Caco-2 (cell line): ENCODE measurements around the gene GPRIN3. TPM values are rescaled to one million over a fixed set of nuclear protein-coding genes. Genes with fewer than 3 reads are reported as not detected.

ENCODE experiments used
- BruUV-seq: library from RNA; stranded (reverse); fragments of 400-500 nt; replicated peaks from 2 replicates; lab custom pipeline; 2021; lab: Mats Ljungman, UMichigan
- CTCF ChIA-PET: fragments of 300-600 bp; sonication (Branson Sonifier 250); formaldehyde crosslinking; loops from one replicate; lab custom pipeline; 2022; ENCODE audit warnings: antibody characterized with exemption; lab: Charles Lee
- POLR2A ChIA-PET: fragments of 300-600 bp; sonication (Branson Sonifier 250); formaldehyde crosslinking; loops from one replicate; lab custom pipeline; 2022; ENCODE audit warnings: antibody characterized with exemption; lab: Charles Lee
- DNase-seq, 2 experiments: peaks; one replicate each; pipeline versions ENCODE4 v3.0.0 to v3.0.0-alpha.2; 2020 to 2022
- H3K27me3 ChIP-seq: replicated peaks from 2 replicates; pipeline ENCODE4 v1.6.0; 2011; ENCODE audit warnings: low read length; ENCODE audit not compliant: control insufficient read depth, insufficient read depth
- H3K36me3 ChIP-seq: 2 replicates; pipeline ENCODE4 v1.5.1; 2011; ENCODE audit warnings: low read length; ENCODE audit not compliant: control insufficient read depth, insufficient read depth
- H3K4me1 ChIP-seq: fragments of 250-450 bp; sonication (Bioruptor Pico); 2 replicates; pipeline ENCODE4 v1.5.1; 2020; ENCODE audit warnings: mild to moderate bottlenecking
- H3K4me3 ChIP-seq: 2 replicates; pipeline ENCODE4 v1.5.1; 2011; ENCODE audit warnings: low read depth, mild to moderate bottlenecking, control low read depth, low read length
- H3K9me3 ChIP-seq: fragments of 250-450 bp; sonication (Bioruptor Pico); 2 replicates; pipeline ENCODE4 v1.5.1; 2020; ENCODE audit warnings: mild to moderate bottlenecking, moderate library complexity
- H3K27ac Mint-ChIP-seq: one replicate; pipeline ENCODE4 v1.8.0; 2022; ENCODE audit warnings: mixed read lengths; ENCODE audit not compliant: unreplicated experiment
- H3K27me3 Mint-ChIP-seq: one replicate; pipeline ENCODE4 v1.8.0; 2022; ENCODE audit warnings: mixed read lengths; ENCODE audit not compliant: insufficient read depth, unreplicated experiment
- H3K36me3 Mint-ChIP-seq: one replicate; pipeline ENCODE4 v1.8.0; 2022; ENCODE audit warnings: mild to moderate bottlenecking, mixed read lengths; ENCODE audit not compliant: insufficient read depth, unreplicated experiment
- H3K4me1 Mint-ChIP-seq: one replicate; pipeline ENCODE4 v1.8.0; 2022; ENCODE audit warnings: low read depth, mixed read lengths; ENCODE audit not compliant: unreplicated experiment
- H3K4me3 Mint-ChIP-seq: one replicate; pipeline ENCODE4 v1.8.0; 2022; ENCODE audit warnings: mild to moderate bottlenecking, moderate library complexity, mixed read lengths; ENCODE audit not compliant: unreplicated experiment
- H3K9me3 Mint-ChIP-seq: one replicate; pipeline ENCODE4 v1.8.0; 2022; ENCODE audit warnings: mixed read lengths; ENCODE audit not compliant: unreplicated experiment
- CTCF ChIP-seq, 2 experiments: fragments of 200-600 bp in 1 of 2; IDR thresholded peaks; 1 replicate in 1 of 2; 2 replicates in 1 of 2; pipeline versions ENCODE4 v1.5.1 to v1.8.0; 2011 to 2022; ENCODE audit warnings: antibody characterized with exemption in 1 of 2, control low read depth in 1 of 2, inconsistent platforms in 1 of 2, low read depth in 1 of 2, low read length in 1 of 2, mild to moderate bottlenecking in 1 of 2, moderate library complexity in 1 of 2; ENCODE audit not compliant: insufficient read depth in 1 of 2, severe bottlenecking in 1 of 2, unreplicated experiment in 1 of 2
- intact Hi-C: fragments of 100-400 bp; cut with micrococcal nuclease; formaldehyde crosslinking; loops from one replicate; pipeline ENCODE4 v1.10.0; 2022; ENCODE audit not compliant: unreplicated experiment
- total RNA-seq: library from RNA; stranded (reverse); gene quantifications from 2 replicates; pipeline ENCODE4 v1.2.3, GENCODE V29; 2022

GPRIN3 gene
- total RNA-seq, 1 experiment from 2014 or later = 0.02 TPM

DNA sequence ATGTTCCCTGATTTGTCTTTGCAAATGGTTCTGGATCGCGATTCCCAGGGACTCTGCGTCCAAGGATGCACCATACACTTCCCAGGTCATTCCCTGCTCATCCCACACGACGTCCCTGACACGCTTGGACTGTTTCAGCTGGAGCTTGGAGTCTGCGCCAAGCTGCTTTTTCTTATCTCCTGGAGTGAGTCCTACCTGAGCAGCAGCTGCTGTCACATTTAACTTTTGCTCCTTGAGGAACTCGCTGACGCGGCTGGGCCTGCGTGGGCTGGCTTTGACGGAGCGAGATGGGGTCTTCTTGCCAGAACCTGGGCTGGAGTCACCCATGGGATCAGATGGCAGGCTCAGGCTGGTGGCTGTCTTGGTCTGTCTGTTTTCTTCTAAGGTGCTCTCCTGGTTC is 59.6 kb downstream of the GPRIN3 start:
- no peaks in the 10 kb centered on the region for H3K27me3 ChIP-seq
- CTCF ChIA-PET = no interaction called here
- DNase-seq = no peak
- H3K4me3 Mint-ChIP-seq = no peak overlapping the region
- no peak overlapping the region for H3K27ac Mint-ChIP-seq
- intact Hi-C loops = no loop called here
- peaks cover 3% of the 10 kb centered on the region for H3K27me3 Mint-ChIP-seq
- POLR2A ChIA-PET = no interaction called here
- H3K9me3 ChIP-seq = no peaks in the 10 kb centered on the region
- no peak for TF ChIP-seq CTCF (IDR thresholded peaks at IDR 0.05; ENCODE audit: insufficient read depth in 1 of 2, low read depth in 1 of 2, low read length in 1 of 2, severe bottlenecking in 1 of 2, unreplicated experiment in 1 of 2)
- no peaks in the 10 kb centered on the region for H3K36me3 ChIP-seq
- H3K4me1 Mint-ChIP-seq = no peaks in the 10 kb centered on the region
- no peaks in the 10 kb centered on the region for H3K36me3 Mint-ChIP-seq
- H3K9me3 Mint-ChIP-seq = no peaks in the 10 kb centered on the region
- H3K4me1 ChIP-seq = no peaks in the 10 kb centered on the region
- no TSS peak for BruUV-seq
- no peak overlapping the region for H3K4me3 ChIP-seq

- POLR2A ChIA-PET = no interaction called here
- H3K4me3 Mint-ChIP-seq = no peak overlapping the region
Measured at GRCh38 chr4:89245459-89245858, 62.1 kb downstream of the GPRIN3 start.

DNA sequence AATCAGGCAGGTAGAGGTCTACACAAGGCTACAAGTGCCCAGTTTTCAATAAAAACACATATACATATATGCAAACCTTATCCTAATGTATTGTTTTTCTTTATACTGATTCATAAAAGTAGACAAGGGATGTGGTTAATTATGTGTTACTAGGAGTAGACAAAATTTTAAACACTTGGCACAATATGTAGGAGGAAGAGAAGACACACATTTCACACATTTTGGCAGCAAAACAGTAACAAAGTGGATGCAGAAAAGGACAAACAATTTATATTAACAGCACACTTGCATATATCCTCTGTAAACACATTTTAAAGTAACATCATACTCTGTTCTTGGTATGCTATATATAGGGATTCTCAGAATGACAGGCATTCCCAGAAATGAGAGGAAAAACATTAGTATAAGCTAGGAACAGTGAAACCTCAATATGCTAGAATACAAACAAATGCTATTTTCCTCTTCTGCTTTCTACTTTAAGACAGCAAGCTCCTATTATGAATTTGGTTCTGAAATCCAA is 63.8 kb downstream of the GPRIN3 start:
- Mint-ChIP-seq H3K27me3 (no peaks in the 10 kb centered on the region), H3K36me3 (no peaks in the 10 kb centered on the region), H3K9me3 (no peaks in the 10 kb centered on the region), H3K4me3 (no peak overlapping the region), H3K4me1 (no peaks in the 10 kb centered on the region), H3K27ac (no peak overlapping the region)
- Histone ChIP-seq H3K4me1 (no peaks in the 10 kb centered on the region), H3K27me3 (no peaks in the 10 kb centered on the region), H3K4me3 (no peak overlapping the region), H3K9me3 (no peaks in the 10 kb centered on the region), H3K36me3 (no peaks in the 10 kb centered on the region)
- no TSS peak for BruUV-seq
- POLR2A ChIA-PET = no interaction called here
- intact Hi-C loops = no loop called here
- no peak for DNase-seq
- TF ChIP-seq CTCF (IDR thresholded peaks at IDR 0.05; ENCODE audit: insufficient read depth in 1 of 2, low read depth in 1 of 2, low read length in 1 of 2, severe bottlenecking in 1 of 2, unreplicated experiment in 1 of 2) = no peak
- CTCF ChIA-PET = no interaction called here

More at GRCh38 chr4:89245459-89245858, 62.1 kb downstream of the GPRIN3 start:
- Histone ChIP-seq H3K36me3 (no peaks in the 10 kb centered on the region), H3K4me3 (no peak overlapping the region), H3K9me3 (no peaks in the 10 kb centered on the region), H3K27me3 (no peaks in the 10 kb centered on the region), H3K4me1 (no peaks in the 10 kb centered on the region)
- intact Hi-C loops = no loop called here
- no TSS peak for BruUV-seq
- Mint-ChIP-seq H3K4me1 (no peaks in the 10 kb centered on the region), H3K9me3 (no peaks in the 10 kb centered on the region), H3K27ac (no peak overlapping the region), H3K36me3 (no peaks in the 10 kb centered on the region), H3K27me3 (no peaks in the 10 kb centered on the region)
- peak in 1 of 2 experiments; percentile 15 for DNase-seq
- no peak for TF ChIP-seq CTCF (IDR thresholded peaks at IDR 0.05; ENCODE audit: insufficient read depth in 1 of 2, low read depth in 1 of 2, low read length in 1 of 2, severe bottlenecking in 1 of 2, unreplicated experiment in 1 of 2)
- CTCF ChIA-PET = no interaction called here
